GM21526 (cell line): Measurements from ENCODE around the gene SRGAP1.

Experiments used
- ATAC-seq: cut with Tn5 transposase; IDR thresholded peaks from one replicate; pipeline ENCODE4 v1.9.1; 2021; ENCODE audit warnings: moderate library complexity; ENCODE audit not compliant: unreplicated experiment, low FRiP score

Gene SRGAP1

DNA sequence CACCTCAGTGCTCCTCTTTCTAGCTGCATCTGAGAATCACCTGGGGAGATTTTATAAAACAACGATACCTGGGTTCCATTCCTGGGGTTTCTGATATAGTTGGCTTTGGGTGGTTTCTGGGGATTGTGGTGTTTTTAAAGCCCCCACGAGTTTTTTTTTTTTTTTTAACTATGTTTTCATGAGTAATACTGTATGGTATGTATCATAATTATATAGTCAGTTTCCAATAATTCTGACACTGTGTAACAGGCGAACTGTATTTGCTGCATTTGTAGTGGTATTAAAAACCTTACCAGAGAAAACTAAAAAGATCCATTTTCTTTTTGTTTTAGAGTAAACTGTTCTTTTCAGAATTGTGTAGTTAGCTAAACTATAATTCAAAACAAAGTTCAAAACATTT lies 84.9 kb downstream of the SRGAP1 start:
- no peak for ATAC-seq

GRCh38 chr12:63930971-63931370 lies 86.5 kb downstream of the SRGAP1 start:
- no peak for ATAC-seq

- no peak for ATAC-seq
These were observed 87.2 kb downstream of the SRGAP1 start for GRCh38 chr12:63931703-63932102.

DNA sequence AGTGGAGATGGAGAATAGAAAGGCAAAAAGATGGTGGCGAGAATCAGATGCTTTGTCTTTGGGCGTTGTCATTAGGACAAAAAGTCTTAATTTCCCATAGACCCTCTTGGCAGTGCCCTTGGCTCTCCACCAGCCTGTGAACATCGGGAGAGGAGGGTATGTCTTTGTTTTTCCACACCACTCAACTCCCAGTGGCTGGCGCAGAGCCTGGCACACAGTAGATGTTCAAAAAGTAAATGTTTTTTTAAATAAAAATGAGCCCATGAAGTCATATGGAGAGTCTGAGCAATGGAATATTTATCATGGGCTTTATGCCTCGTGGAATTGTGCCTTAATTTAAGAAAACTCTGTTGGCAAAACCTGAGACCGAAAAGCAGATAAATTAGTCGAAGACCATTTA lies 90.4 kb downstream of the SRGAP1 start:
- ATAC-seq = no peak

- ATAC-seq = no peak
These were observed 90.9 kb downstream of the SRGAP1 start for GRCh38 chr12:63935361-63935760.

GRCh38 chr12:63937378-63938316 lies 93.1 kb downstream of the SRGAP1 start:
- no peak for ATAC-seq

GRCh38 chr12:63940310-63941005 lies 96.0 kb downstream of the SRGAP1 start:
- ATAC-seq = no peak

- no peak for ATAC-seq
These were observed 96.8 kb downstream of the SRGAP1 start for GRCh38 chr12:63941166-63941800.

GRCh38 chr12:63941879-63942278 lies 97.4 kb downstream of the SRGAP1 start:
- no peak for ATAC-seq

DNA sequence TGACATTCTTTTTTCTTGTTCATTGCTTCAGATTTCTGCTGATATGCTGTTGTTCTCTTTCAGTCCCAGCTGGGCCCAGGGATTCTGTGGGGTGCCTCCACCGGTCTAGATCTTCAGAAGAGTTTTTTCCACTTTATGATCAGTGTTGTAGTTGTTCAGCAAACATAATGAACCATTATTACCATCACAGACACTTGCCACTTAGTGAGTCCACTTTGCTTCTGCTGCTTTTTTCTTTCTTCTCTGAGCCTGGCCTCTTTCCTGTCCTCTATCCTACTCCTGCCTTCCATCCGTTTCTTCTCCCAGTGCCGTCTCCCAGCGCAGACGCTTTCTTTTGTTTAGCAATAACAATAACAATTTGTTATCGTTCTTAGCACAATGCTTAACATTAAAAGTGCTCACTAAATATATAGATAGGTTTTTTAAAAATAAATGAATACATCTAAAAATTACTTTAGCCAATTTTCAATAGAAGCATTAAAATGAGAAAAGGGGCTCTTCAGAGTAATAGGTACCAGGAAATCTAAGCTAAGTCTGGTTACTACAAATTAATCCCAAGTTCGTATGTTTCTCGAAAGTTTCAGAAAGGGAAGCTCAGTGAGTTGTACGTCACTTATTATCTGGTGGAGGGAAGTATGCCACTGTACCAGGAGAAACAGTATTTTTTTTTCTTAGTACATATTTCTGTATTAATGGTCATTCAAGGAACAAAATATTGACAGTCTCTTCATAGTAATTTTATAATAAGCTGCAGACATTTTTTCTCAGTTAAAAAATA lies 98.2 kb downstream of the SRGAP1 start:
- ATAC-seq = no peak

DNA sequence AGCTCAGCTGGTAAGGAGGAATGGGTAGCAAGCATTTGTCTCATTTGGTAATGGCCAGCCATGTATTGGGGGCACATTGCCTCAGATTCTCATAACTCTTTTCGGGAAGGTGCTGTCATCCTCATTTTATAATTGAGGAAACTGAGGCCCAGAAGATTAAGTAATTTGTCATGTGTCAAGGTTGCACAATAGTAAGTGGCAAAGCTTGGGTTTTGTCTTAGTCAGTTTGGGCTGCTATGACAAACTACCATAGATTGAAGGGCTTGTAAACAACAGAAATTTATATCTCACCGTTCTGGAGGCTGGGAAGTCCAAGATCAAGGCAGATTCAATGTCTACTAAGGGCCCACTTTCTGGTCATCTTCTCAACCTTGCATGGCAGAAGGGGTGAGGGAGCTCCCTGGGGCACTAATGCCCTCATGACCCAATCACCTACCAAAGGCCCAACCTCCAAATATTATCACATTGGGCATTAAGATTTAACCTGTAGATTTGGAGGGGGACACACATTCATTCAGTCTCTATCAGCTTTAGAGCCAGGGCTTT lies 99.6 kb downstream of the SRGAP1 start:
- ATAC-seq = no peak

DNA sequence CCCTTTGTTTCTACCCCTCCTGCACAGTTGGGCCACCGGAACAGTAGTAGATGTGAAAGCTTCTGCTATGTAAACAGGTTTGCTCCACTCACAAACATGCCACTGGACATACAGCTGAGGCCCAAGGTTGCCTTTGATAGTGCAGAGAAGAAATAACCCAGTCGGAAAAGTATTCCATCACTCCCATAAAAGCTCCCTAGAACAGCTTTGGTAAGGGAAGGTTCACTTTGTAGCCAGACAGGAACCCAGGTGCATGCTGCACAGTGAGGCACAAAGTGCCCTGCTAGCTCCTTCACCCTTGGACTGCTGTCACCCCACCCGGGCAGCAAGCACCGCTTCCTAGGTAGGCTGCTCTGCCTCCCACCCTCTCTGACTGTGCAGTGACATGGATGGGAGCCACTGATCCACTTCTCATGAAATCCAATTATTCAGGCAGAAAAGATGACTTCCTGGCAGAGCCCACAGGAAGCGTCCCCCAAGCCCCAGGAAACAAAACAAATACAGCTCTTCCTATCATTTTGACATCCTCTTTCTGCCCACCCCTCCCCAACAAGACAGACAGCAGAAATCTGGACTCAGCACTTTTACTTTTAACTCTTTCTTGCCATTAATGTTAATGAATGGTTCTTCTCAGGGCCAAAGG lies 100.2 kb downstream of the SRGAP1 start:
- no peak for ATAC-seq

DNA sequence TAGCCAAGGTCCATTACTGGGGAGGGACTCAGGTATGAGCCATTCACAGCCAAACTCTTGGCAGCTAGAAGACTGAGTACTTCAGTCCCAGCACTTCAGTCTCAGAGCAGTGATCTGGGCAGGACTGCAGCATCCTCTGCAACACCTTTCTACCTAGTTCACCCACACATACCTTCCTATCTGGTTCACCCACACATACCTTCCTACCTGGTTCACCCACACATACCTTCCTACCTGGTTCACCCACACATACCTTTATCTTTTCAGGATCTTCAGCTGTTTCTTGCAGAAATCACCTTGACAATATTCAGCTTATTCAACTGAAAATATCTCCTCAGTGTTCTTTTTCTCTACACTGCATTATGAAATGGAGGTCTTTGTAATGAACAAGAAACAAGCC lies 101.3 kb downstream of the SRGAP1 start:
- ATAC-seq = no peak

DNA sequence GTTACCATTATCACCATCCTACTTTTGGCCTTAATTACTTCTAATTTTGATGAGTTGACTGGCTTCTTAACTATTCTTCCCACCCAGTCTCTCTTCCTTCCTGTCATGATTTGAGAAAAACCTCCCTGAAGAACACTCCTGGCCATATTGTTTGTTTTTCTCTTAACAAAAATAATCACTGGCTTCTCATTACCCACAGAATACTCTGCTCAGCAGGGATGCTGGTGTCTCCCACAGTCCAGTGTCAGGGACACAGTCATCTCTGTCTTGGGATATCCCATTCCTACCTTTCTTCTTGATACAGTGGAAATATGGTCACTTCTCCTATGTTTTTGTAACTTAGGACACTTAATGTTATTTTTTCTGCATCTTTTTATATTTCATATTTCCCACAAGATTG lies 103.7 kb downstream of the SRGAP1 start:
- ATAC-seq = no peak

DNA sequence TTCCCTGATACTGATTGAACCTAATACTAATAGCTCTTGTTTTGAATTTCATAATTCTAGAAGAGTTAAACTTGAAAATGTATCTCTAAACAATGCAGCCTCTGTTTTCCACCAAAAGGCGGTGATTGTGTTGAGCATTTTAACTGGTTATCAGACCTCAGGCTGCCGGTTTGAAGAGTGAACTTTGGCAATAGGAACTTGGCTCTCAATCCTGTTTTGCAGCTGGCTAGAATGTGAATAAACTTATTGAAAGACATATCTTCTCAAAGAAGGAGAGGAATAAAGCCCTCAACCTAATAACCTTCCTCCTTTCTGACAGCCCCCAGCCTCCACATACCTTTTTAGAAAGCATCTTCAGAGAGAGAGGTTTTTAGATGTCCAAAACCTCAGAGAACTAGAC lies 105.4 kb downstream of the SRGAP1 start:
- ATAC-seq = no peak

DNA sequence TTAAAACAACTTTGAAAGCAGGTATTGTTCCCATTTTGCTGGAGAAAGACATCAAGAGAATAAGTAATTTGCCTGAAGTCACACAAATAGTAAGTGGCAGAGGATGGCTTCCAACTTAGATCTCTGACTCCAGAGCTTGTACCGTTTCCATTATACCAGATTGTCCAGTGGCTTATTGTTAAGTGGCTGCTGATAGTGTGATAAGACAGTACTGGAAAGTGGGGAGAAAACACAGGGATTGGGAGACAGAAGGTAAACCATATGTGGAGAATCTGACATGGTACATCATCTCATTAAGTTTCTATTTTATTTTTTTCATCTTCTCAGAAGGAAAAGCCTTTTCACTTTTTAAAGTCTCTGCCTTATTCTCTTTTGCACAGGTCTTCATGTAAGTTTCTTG lies 108.5 kb downstream of the SRGAP1 start:
- ATAC-seq = no peak

DNA sequence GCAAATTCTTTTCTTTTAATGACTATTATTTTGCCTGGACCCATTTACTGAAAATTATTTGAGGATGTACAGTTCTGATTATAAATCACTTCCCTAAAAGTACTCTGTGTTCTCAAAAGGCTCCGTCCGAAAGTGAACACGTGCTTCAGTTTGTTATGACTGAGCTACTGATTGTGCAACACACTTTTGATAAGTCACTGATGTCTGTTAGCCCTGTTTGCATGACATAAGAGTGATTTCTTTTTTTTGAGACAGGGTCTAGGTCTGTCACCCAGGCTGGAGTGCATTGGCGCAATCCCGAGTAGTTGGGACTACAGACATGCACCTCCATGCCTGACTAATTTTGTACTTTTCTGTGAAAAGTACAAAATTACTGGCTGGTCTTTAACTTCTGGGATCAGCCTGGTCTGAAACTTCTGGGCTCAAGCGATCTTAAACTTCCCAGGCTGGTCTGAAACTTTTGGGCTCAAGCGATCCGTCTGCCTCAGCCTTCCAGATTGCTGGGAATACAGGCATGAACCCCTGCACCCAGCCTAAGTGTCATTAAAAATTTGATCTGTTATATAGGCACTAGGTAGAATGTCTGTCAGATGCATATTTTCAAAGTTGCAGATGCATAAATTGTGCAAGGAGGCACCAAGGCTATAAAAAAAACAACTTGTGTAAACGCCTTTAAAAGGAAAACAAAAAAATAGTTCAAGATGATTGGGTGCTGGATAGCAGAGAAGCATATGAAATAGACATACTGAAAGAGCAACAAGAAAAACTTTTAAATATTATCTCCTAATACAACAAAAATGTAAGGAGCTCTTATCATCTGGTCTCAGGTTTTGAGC lies 111.5 kb downstream of the SRGAP1 start:
- no peak for ATAC-seq

- no peak for ATAC-seq
These were observed 113.0 kb downstream of the SRGAP1 start for GRCh38 chr12:63957496-63957895.
